ENCODE results near the gene KRTAP10-9.

- TF ChIP-seq CTCF (optimal IDR thresholded peaks at IDR 0.05 in 1 of 3, IDR thresholded peaks at IDR 0.05 in 1 of 3, conservative IDR thresholded peaks at IDR 0.05 in 1 of 3; ENCODE audit: extremely low read depth in 1 of 3, insufficient read depth in 2 of 3, low read length in 3 of 3): no peak
- TF ChIP-seq EZH2 (IDR thresholded peaks at IDR 0.05; ENCODE audit: low read length): no peak
These were observed 47.1 kb upstream of the KRTAP10-9 start for GRCh38 chr21:44579833-44580144.
